Calu3 (cell line): ENCODE measurements around the gene PIEZO1. TPM values are rescaled to one million over a fixed set of nuclear protein-coding genes. Genes with fewer than 3 reads are reported as not detected.

Source experiments
- BruUV-seq: library from RNA; stranded (reverse); fragments of 400-500 nt; replicated peaks from 2 replicates; lab custom pipeline; 2021; lab: Mats Ljungman, UMichigan
- CTCF ChIA-PET: fragments of 300-600 bp; sonication (Branson Sonifier 250); formaldehyde crosslinking; loops from one replicate; lab custom pipeline; 2022; ENCODE audit warnings: antibody characterized with exemption; lab: Charles Lee
- DNase-seq: peaks from one replicate; pipeline ENCODE4 v3.0.0; 2022
- H3K27ac Mint-ChIP-seq: one replicate; pipeline ENCODE4 v1.8.0; 2022; ENCODE audit warnings: mixed read lengths; ENCODE audit not compliant: unreplicated experiment
- H3K27me3 Mint-ChIP-seq: one replicate; pipeline ENCODE4 v1.8.0; 2022; ENCODE audit warnings: mixed read lengths; ENCODE audit not compliant: unreplicated experiment
- H3K36me3 Mint-ChIP-seq: one replicate; pipeline ENCODE4 v1.8.0; 2022; ENCODE audit warnings: mild to moderate bottlenecking, moderate library complexity, mixed read lengths; ENCODE audit not compliant: insufficient read depth, unreplicated experiment
- H3K4me1 Mint-ChIP-seq: one replicate; pipeline ENCODE4 v1.8.0; 2022; ENCODE audit warnings: mild to moderate bottlenecking, low read depth, mixed read lengths; ENCODE audit not compliant: unreplicated experiment
- H3K4me3 Mint-ChIP-seq: one replicate; pipeline ENCODE4 v1.8.0; 2022; ENCODE audit warnings: mild to moderate bottlenecking, low read depth, moderate library complexity, mixed read lengths; ENCODE audit not compliant: unreplicated experiment
- H3K9me3 Mint-ChIP-seq: one replicate; pipeline ENCODE4 v1.8.0; 2022; ENCODE audit warnings: low read depth, mixed read lengths; ENCODE audit not compliant: unreplicated experiment
- CTCF ChIP-seq: fragments of 200-600 bp; IDR thresholded peaks from one replicate; pipeline ENCODE4 v1.8.0; 2022; ENCODE audit warnings: antibody characterized with exemption; ENCODE audit not compliant: unreplicated experiment
- intact Hi-C: fragments of 100-400 bp; cut with micrococcal nuclease; formaldehyde crosslinking; loops from one replicate; pipeline ENCODE4 v1.10.0; 2022; ENCODE audit not compliant: unreplicated experiment
- total RNA-seq: library from RNA; stranded (reverse); gene quantifications from 2 replicates; pipeline ENCODE4 v1.2.3, GENCODE V29; 2022

Gene PIEZO1
- total RNA-seq, 1 experiment from 2014 or later: 199 TPM

- H3K27me3 Mint-ChIP-seq: no peaks in the 10 kb centered on the region
- no peak overlapping the region for H3K27ac Mint-ChIP-seq
- peaks cover 30% of the 10 kb centered on the region for H3K36me3 Mint-ChIP-seq
- TF ChIP-seq CTCF: no peak
- no peak for DNase-seq
- intact Hi-C loops: no loop called here
- H3K9me3 Mint-ChIP-seq: no peaks in the 10 kb centered on the region
- CTCF ChIA-PET: interaction anchor here (0.8 to 1.5 kb wide), 2 partner anchors 16 to 41 kb away, joined by 3 to 4 read pairs; no protein-coding TSS in a partner anchor
- no TSS peak for BruUV-seq
- no peak overlapping the region for H3K4me3 Mint-ChIP-seq
- peaks cover 8% of the 10 kb centered on the region for H3K4me1 Mint-ChIP-seq
Observed at GRCh38 chr16:88742896-88743605, 42.0 kb downstream of the PIEZO1 start.

DNA sequence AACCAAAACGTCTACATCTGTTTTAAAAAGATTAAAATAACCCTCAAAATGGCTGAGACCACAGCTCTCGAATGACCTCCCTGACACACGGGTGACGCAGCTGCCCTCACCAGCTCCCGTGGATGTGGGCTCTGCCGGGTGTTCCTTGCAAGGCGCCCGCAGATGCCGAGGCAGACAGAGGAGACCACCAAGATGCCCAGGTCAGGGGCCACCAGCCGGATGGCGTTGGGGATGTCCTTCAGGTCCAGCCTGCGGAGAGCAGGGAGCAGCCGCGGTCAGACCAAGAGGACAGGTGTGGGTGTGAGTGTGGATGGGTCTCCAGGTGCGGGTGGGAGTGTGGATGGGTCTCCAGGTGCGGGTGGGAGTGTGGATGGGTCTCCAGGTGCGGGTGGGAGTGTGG is 43.7 kb downstream of the PIEZO1 start:
- H3K27ac Mint-ChIP-seq: peak overlapping the region; percentile 50
- CTCF ChIA-PET: no interaction called here
- intact Hi-C loops: no loop called here

DNA sequence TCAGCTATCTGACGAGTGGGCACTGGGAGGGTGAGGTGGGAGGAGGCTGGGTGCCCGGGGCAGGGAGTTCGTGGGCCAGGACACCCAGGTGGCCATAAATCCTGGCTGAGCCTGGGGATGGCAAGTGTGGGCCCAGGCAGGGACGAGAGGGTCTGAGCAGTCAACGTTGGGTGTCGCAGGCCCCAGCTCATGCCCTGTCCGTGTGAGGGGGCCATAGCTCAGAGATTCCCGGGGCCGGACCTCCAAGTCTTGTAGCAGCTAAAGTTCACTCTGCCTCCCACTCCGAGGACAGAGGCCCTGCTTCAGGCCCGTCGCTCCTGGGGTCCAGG is 44.3 kb downstream of the PIEZO1 start:
- no TSS peak for BruUV-seq
- no peak for TF ChIP-seq CTCF
- Mint-ChIP-seq H3K4me1 (peaks cover 1% of the 10 kb centered on the region), H3K4me3 (no peak overlapping the region), H3K9me3 (no peaks in the 10 kb centered on the region), H3K36me3 (peaks cover 46% of the 10 kb centered on the region), H3K27ac (no peak overlapping the region), H3K27me3 (no peaks in the 10 kb centered on the region)
- DNase-seq: no peak
- CTCF ChIA-PET: no interaction called here
- intact Hi-C loops: no loop called here

More for the DNA sequence above, 43.7 kb downstream of the PIEZO1 start:
- Mint-ChIP-seq H3K27me3 (no peaks in the 10 kb centered on the region), H3K4me1 (peaks cover 8% of the 10 kb centered on the region), H3K4me3 (no peak overlapping the region), H3K9me3 (no peaks in the 10 kb centered on the region), H3K36me3 (peaks cover 41% of the 10 kb centered on the region)
- BruUV-seq: no TSS peak
- no peak for DNase-seq
- TF ChIP-seq CTCF: no peak

- DNase-seq: no peak
- Mint-ChIP-seq H3K27ac (no peak overlapping the region), H3K27me3 (no peaks in the 10 kb centered on the region), H3K4me3 (no peak overlapping the region), H3K9me3 (no peaks in the 10 kb centered on the region), H3K36me3 (peaks cover 49% of the 10 kb centered on the region), H3K4me1 (no peaks in the 10 kb centered on the region)
- intact Hi-C loops: loop anchor here (5.0 kb wide), 1 partner anchor 477 kb away; the partner anchor contains the start of gene ZNF778
- no TSS peak for BruUV-seq
- CTCF ChIA-PET: interaction anchor here (0.7 kb wide), 1 partner anchor 181 kb away, joined by 4 read pairs; no protein-coding TSS in a partner anchor
- no peak for TF ChIP-seq CTCF
Observed at GRCh38 chr16:88739977-88740726, 44.9 kb downstream of the PIEZO1 start.
